Osteocyte (in vitro differentiated cells): Measurements from ENCODE around the gene RAPGEF5. TPM values are rescaled to one million over a fixed set of nuclear protein-coding genes. Genes with fewer than 3 reads are reported as not detected.

ENCODE experiments used
- DNase-seq: peaks from one replicate; pipeline ENCODE4 v3.0.0; 2021; ENCODE audit warnings: mixed read lengths; ENCODE audit not compliant: unreplicated experiment; ENCODE audit errors: extremely low spot score
- H3K27ac Mint-ChIP-seq: one replicate; pipeline ENCODE4 v1.8.0; 2021; ENCODE audit warnings: mild to moderate bottlenecking, mixed read lengths; ENCODE audit not compliant: unreplicated experiment
- H3K27me3 Mint-ChIP-seq: one replicate; pipeline ENCODE4 v1.8.0; 2021; ENCODE audit warnings: mixed read lengths; ENCODE audit not compliant: unreplicated experiment
- H3K36me3 Mint-ChIP-seq: one replicate; pipeline ENCODE4 v1.8.0; 2021; ENCODE audit warnings: mixed read lengths; ENCODE audit not compliant: unreplicated experiment
- H3K4me1 Mint-ChIP-seq: one replicate; pipeline ENCODE4 v1.8.0; 2021; ENCODE audit warnings: mixed read lengths; ENCODE audit not compliant: unreplicated experiment
- H3K4me3 Mint-ChIP-seq: one replicate; pipeline ENCODE4 v1.8.0; 2021; ENCODE audit warnings: mild to moderate bottlenecking, moderate library complexity, mixed read lengths; ENCODE audit not compliant: unreplicated experiment
- H3K9me3 Mint-ChIP-seq: one replicate; pipeline ENCODE4 v1.8.0; 2021; ENCODE audit warnings: mixed read lengths; ENCODE audit not compliant: unreplicated experiment
- long read RNA-seq: library from polyadenylated mRNA; unstranded; transcript quantifications from one replicate; pipeline ENCODE4 v2.0.0, GENCODE V29; 2021
- total RNA-seq: library from RNA; stranded (reverse); gene quantifications from 2 replicates; pipeline ENCODE4 v1.2.1, GENCODE V29; 2021
- TF ChIP-seq, protein P1 (sequence below): fragments of 200-600 bp; sonication (generic); IDR thresholded peaks from 2 replicates; pipeline ENCODE4 v1.5.0; 2021; ENCODE audit warnings: antibody characterized with exemption, mild to moderate bottlenecking, moderate library complexity

Gene RAPGEF5, protein sequence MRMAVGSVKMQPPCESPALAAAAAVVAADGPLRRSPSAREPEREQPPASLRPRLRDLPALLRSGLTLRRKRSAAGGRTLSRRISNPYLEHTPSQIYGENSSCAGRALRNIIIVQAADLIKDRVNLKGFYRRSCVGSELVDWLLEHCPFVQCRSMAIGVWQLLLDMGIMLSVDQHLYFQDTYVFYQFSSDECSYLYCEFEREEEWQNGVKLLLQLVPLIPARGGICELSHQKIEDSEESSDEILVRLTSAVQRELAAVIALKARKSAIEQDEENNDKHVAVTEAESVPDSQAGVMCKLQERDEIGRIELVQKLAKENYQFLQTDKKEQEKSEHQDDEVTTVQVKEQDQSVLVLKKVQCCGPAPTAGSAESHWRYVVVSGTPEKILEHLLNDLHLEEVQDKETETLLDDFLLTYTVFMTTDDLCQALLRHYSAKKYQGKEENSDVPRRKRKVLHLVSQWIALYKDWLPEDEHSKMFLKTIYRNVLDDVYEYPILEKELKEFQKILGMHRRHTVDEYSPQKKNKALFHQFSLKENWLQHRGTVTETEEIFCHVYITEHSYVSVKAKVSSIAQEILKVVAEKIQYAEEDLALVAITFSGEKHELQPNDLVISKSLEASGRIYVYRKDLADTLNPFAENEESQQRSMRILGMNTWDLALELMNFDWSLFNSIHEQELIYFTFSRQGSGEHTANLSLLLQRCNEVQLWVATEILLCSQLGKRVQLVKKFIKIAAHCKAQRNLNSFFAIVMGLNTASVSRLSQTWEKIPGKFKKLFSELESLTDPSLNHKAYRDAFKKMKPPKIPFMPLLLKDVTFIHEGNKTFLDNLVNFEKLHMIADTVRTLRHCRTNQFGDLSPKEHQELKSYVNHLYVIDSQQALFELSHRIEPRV
- 0.21 and 0.27 TPM in 2 replicates for total RNA-seq
- long read RNA-seq, result 0 reads

DNA sequence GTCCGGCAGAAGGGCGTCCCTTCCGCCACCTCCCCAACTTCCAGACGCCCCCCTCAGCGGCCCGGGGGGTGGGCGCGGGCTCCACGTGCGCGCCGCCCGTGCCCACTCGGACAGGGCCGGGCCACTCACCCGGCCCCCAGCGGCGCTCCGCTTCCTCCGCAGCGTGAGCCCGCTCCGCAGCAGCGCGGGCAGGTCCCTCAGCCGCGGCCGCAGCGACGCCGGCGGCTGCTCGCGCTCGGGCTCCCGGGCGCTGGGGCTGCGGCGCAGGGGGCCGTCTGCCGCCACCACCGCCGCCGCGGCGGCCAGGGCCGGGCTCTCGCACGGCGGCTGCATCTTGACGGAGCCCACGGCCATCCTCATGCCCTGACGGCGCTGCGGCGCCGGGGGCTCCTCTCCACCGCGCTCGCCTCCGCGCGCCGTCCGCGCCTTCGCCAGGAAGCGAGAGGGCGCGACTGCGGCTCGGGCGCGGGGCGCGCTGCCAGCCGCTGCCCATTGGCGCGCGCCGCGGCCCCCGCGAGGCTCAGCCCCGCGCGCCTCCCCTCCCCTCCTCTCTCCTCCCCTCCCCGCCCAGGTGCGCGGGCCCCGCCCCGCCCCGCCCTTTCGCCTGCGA is at the start of gene RAPGEF5:
Gene RAPGEF5 (minus strand): TSS at position 454 of the 610 bp plus-strand sequence. CDS start 94 bp downstream, at position 360.
- H3K4me1 Mint-ChIP-seq, result peaks cover 11% of the 10 kb centered on the region

DNA sequence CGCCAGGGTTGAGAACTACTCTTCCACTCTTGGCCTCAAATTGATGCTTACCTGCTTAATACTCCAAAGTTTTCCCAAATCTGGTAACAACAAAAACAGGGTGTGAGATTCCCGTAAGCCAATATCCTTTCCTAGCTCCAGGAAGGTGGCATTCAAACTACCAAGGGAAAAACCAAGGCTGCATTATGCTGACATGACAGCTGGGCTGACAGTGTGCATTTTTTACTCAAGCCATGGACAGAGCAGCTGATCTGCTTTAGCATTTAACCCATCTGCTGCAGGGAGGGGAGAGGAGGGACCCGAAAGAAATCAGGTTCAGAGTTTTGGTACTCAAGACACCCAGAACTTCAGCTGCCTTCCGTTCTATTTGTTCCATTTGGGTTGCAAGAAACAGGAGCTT is 49.8 kb upstream of the RAPGEF5 start:
- no peaks in the 10 kb centered on the region for H3K36me3 Mint-ChIP-seq
- no peaks in the 10 kb centered on the region for H3K4me1 Mint-ChIP-seq
- no peaks in the 10 kb centered on the region for H3K27me3 Mint-ChIP-seq
- H3K9me3 Mint-ChIP-seq, result no peaks in the 10 kb centered on the region
- no peak overlapping the region for H3K27ac Mint-ChIP-seq
- no peak for DNase-seq
- H3K4me3 Mint-ChIP-seq, result no peak overlapping the region
- TF ChIP-seq, protein P1, sequence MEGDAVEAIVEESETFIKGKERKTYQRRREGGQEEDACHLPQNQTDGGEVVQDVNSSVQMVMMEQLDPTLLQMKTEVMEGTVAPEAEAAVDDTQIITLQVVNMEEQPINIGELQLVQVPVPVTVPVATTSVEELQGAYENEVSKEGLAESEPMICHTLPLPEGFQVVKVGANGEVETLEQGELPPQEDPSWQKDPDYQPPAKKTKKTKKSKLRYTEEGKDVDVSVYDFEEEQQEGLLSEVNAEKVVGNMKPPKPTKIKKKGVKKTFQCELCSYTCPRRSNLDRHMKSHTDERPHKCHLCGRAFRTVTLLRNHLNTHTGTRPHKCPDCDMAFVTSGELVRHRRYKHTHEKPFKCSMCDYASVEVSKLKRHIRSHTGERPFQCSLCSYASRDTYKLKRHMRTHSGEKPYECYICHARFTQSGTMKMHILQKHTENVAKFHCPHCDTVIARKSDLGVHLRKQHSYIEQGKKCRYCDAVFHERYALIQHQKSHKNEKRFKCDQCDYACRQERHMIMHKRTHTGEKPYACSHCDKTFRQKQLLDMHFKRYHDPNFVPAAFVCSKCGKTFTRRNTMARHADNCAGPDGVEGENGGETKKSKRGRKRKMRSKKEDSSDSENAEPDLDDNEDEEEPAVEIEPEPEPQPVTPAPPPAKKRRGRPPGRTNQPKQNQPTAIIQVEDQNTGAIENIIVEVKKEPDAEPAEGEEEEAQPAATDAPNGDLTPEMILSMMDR, result no peak

More for the DNA sequence above, at the start of gene RAPGEF5:
- TF ChIP-seq, protein P1, result no peak
- Mint-ChIP-seq H3K9me3 (peaks cover 3% of the 10 kb centered on the region), H3K4me3 (peak within 1 kb of the TSS; percentile 70), H3K27me3 (peaks cover 39% of the 10 kb centered on the region), H3K36me3 (no peaks in the 10 kb centered on the region), H3K27ac (no peak within 1 kb of the TSS)
- DNase-seq, result no peak

DNA sequence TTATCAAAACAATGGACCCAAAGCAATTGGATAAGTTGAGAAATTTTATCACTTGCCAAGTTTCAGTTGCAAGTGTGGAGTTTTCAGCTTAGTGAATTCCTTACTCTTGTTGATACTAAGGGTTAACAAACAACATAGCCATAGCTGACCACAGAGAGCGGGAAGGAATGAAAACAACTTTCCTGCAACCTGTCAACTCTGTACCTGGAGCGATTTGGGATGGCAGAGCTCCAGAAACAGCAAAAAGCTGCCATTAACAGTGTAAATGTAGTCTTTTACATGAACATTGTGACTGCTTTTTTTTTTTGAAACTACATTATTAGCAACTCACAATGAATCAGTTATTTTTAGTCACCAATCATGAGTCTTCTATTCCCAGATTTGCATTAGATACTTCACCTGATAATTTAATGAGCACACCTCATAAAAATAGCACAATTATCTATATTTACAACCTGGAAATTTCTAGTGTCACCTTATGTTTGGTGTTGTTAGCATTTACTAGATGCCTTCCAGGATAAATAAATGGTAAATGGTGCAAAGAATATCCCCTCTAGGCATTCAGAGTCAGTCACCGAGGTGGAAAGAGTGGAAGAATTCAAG is 47.6 kb upstream of the RAPGEF5 start:
- TF ChIP-seq, protein P1, result no peak
- Mint-ChIP-seq H3K4me3 (no peak overlapping the region), H3K27ac (no peak overlapping the region), H3K4me1 (no peaks in the 10 kb centered on the region), H3K9me3 (no peaks in the 10 kb centered on the region), H3K36me3 (no peaks in the 10 kb centered on the region), H3K27me3 (no peaks in the 10 kb centered on the region)
- no peak for DNase-seq

DNA sequence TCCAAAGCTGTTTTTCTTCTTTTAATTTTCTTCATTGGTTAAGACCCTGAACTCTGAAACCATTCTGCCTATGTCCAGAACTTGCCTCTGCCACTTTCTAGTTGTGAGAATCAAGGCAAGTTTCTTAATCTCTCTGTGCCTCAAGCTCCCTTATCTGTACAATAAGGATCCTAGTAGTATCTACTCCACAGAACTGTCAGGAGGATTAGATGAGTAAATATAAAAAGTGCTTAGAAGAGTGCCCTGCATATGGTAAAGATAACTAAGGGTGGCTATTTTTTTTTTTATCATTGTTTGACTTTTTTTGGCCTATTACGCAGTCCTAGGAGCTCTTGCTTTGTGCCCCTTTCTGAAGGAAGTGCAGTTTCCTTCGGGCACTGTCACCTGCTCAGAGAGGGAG is 46.4 kb upstream of the RAPGEF5 start:
- no peaks in the 10 kb centered on the region for H3K27me3 Mint-ChIP-seq
- no peak for DNase-seq
- H3K4me3 Mint-ChIP-seq, result no peak overlapping the region
- H3K27ac Mint-ChIP-seq, result no peak overlapping the region
- TF ChIP-seq, protein P1, result no peak
- no peaks in the 10 kb centered on the region for H3K9me3 Mint-ChIP-seq
- H3K36me3 Mint-ChIP-seq, result no peaks in the 10 kb centered on the region
- H3K4me1 Mint-ChIP-seq, result no peaks in the 10 kb centered on the region
